K562 (cell line): ENCODE data around the gene SUFU. TPM values are rescaled to one million over a fixed set of nuclear protein-coding genes. Genes with fewer than 3 reads are reported as not detected.

Source experiments
- ATAC-seq: fragments of 200-7000 bp; cut with Tn5 transposase; 3 replicates; pipeline ENCODE4 v1.9.1; 2020; ENCODE audit warnings: moderate library complexity
- BruUV-seq: library from RNA; stranded (reverse); fragments of 400-500 nt; replicated peaks from 2 replicates; lab custom pipeline; 2021; lab: Mats Ljungman, UMichigan
- CTCF ChIA-PET: fragments of 300-600 bp; formaldehyde crosslinking; extraction: SDS; loops from one replicate; lab custom pipeline; 2021; ENCODE audit warnings: low intra/inter-chr PET ratio; lab: Yijun Ruan, JAX
- POLR2A ChIA-PET: fragments of 300-600, 350-650 bp; sonication (Branson Sonifier 250); formaldehyde crosslinking; extraction: SDS; loops from one replicate; lab custom pipeline; 2021; ENCODE audit warnings: antibody characterized with exemption, inconsistent platforms; lab: Yijun Ruan, JAX
- DNase-seq, 4 experiments: peaks; one replicate each; pipeline versions ENCODE4 v3.0.0 to v3.0.0-alpha.2; 2011 to 2018; ENCODE audit warnings: low spot score in 3 of 4, mixed read lengths in 3 of 4; ENCODE audit errors: extremely low read depth in 1 of 4
- FAIRE-seq: peaks from 2 replicates; lab custom pipeline; 2011; peaks lifted over from hg19 to GRCh38; lab: Jason Lieb, UNC
- H2AFZ ChIP-seq: 2 replicates; pipeline ENCODE4 v1.6.0; 2011; ENCODE audit warnings: low read depth, low read length, control low read depth, inconsistent platforms
- H3K27ac ChIP-seq: fragments of 200-600 bp; 3 replicates; pipeline ENCODE4 v1.8.0; 2011; ENCODE audit warnings: low read depth, mild to moderate bottlenecking, control low read depth, inconsistent platforms, low read length, moderate library complexity, mixed read lengths; ENCODE audit errors: extremely low read depth
- H3K27me3 ChIP-seq, 2 experiments: fragments of 300-600 bp in 1 of 2; 2 replicates in 1 of 2; 3 replicates in 1 of 2; pipeline versions ENCODE4 v1.6.0 to v1.8.0; 2011; ENCODE audit warnings: inconsistent platforms in 2 of 2, low read length in 2 of 2, mild to moderate bottlenecking in 1 of 2, mixed read lengths in 1 of 2, moderate library complexity in 1 of 2; ENCODE audit not compliant: control insufficient read depth in 2 of 2, insufficient read depth in 2 of 2
- H3K36me3 ChIP-seq: fragments of 300-600 bp; 3 replicates; pipeline ENCODE4 v1.8.0; 2011; ENCODE audit warnings: mild to moderate bottlenecking, low read length, inconsistent platforms; ENCODE audit not compliant: control insufficient read depth, insufficient read depth
- H3K4me1 ChIP-seq, 2 experiments: fragments of 200-600 bp in 1 of 2; replicated peaks in 1 of 2; 2 replicates in 1 of 2; 3 replicates in 1 of 2; pipeline versions ENCODE4 v1.5.1 to v1.8.0; 2011; ENCODE audit warnings: inconsistent platforms in 2 of 2, low read length in 2 of 2, mild to moderate bottlenecking in 1 of 2, mixed read lengths in 1 of 2, moderate library complexity in 1 of 2; ENCODE audit not compliant: control insufficient read depth in 2 of 2, insufficient read depth in 2 of 2
- H3K4me2 ChIP-seq: 2 replicates; pipeline ENCODE4 v1.6.1; 2011; ENCODE audit warnings: low read length, control low read depth, inconsistent platforms, mixed read lengths; ENCODE audit not compliant: insufficient read depth
- H3K4me3 ChIP-seq: fragments of 200-600 bp; sonication (generic), shearing (Covaris generic); 2 replicates; pipeline ENCODE4 v1.5.1; 2016; ENCODE audit warnings: control low read depth, inconsistent platforms
- H3K79me2 ChIP-seq: fragments of 200-600 bp; 3 replicates; pipeline ENCODE4 v1.8.0; 2011; ENCODE audit warnings: low read length, inconsistent platforms; ENCODE audit not compliant: control insufficient read depth, insufficient read depth
- H3K9ac ChIP-seq, 2 experiments: 2 replicates each; pipeline versions ENCODE4 v1.6.0 to v1.6.1; 2011; ENCODE audit warnings: low read depth in 2 of 2, low read length in 2 of 2, control low read depth in 1 of 2, inconsistent platforms in 1 of 2, mild to moderate bottlenecking in 1 of 2, mixed read lengths in 1 of 2; ENCODE audit not compliant: insufficient read depth in 1 of 2
- H3K9me1 ChIP-seq: one replicate; pipeline ENCODE4 v1.6.0; 2011; ENCODE audit warnings: inconsistent platforms, mild to moderate bottlenecking, low read length, moderate library complexity; ENCODE audit not compliant: control insufficient read depth, insufficient read depth
- H3K9me3 ChIP-seq: replicated peaks from 2 replicates; pipeline ENCODE4 v1.5.1; 2011; ENCODE audit warnings: low read depth, low read length, inconsistent platforms; ENCODE audit not compliant: control insufficient read depth, insufficient read depth
- H4K20me1 ChIP-seq: replicated peaks from 2 replicates; pipeline ENCODE4 v1.6.1; 2011; ENCODE audit warnings: low read length, inconsistent platforms, mixed read lengths; ENCODE audit not compliant: control insufficient read depth, insufficient read depth
- EGR1 ChIP-seq: fragments of 450-650 bp; conservative IDR thresholded peaks from 2 replicates; pipeline ENCODE4 v1.6.1; 2017; ENCODE audit warnings: mild to moderate bottlenecking
- KDM5B ChIP-seq: fragments of 200-600 bp; sonication (generic); IDR thresholded peaks from 2 replicates; pipeline ENCODE4 v1.6.1; 2012; ENCODE audit warnings: low read depth, mild to moderate bottlenecking, moderate library complexity, low read length, control low read depth, inconsistent platforms; ENCODE audit not compliant: insufficient replicate concordance
- PKNOX1 ChIP-seq: fragments of 450-650 bp; IDR thresholded peaks from 2 replicates; pipeline ENCODE4 v1.6.1; 2016
- POLR2G ChIP-seq: fragments of 200-400 bp; formaldehyde crosslinking; IDR thresholded peaks from 2 replicates; pipeline ENCODE4 v1.6.1; 2017; ENCODE audit warnings: low read depth, mild to moderate bottlenecking, antibody characterized with exemption, low read length, moderate library complexity
- RNF219 ChIP-seq: fragments of 250-450 bp; sonication (Bioruptor Pico); IDR thresholded peaks from 2 replicates; pipeline ENCODE4 v1.5.0; 2022; ENCODE audit warnings: mild to moderate bottlenecking
- ZFP91 ChIP-seq: sonication (generic); formaldehyde crosslinking; IDR thresholded peaks from 2 replicates; pipeline ENCODE4 v1.8.0; 2022; ENCODE audit warnings: mild to moderate bottlenecking, missing genetic modification reagents
- WGBS: fragments of 100-300 bp; shearing (Covaris generic); methylation state at CpG from one replicate; pipeline ENCODE4 v1.1.6; 2016; ENCODE audit warnings: low coverage, mixed read lengths; ENCODE audit not compliant: insufficient coverage; ENCODE audit errors: missing lambda C conversion rate; 5-methylcytosine and 5-hydroxymethylcytosine counted together
- in situ Hi-C: fragments of 300-500 bp; cut with MboI; formaldehyde crosslinking; loops from 4 replicates; pipeline ENCODE4 v1.15.0; 2018; ENCODE audit warnings: inconsistent platforms, mixed read lengths
- intact Hi-C: fragments of 100-400 bp; cut with micrococcal nuclease; formaldehyde crosslinking; loops from 2 replicates; pipeline ENCODE4 v1.14.2; 2022
- polyA plus RNA-seq, 8 experiments: library from polyadenylated mRNA; depleted of rRNA in 4 of 8; stranded (reverse) in 5 of 8; unstranded in 3 of 8; fragments of >200 nt; fragmentation: Nextera tagmentation in 2 of 8; fragmentation: Illumina TruSeq in 1 of 8; extraction: Ambion mirVana in 2 of 8; extraction: Trizol in 1 of 8; gene quantifications; 2 replicates each; pipeline versions ENCODE4 v1.2.1 to v1.2.3, GENCODE V29; 2011 to 2014; ENCODE audit warnings: inconsistent platforms in 1 of 8, missing spikeins in 1 of 8
- total RNA-seq, 7 experiments: library from RNA; depleted of rRNA in 6 of 7; stranded (reverse); fragments of >200 nt in 6 of 7; fragmentation: Illumina TruSeq in 2 of 7; extraction: Trizol in 2 of 7; gene quantifications; 2 replicates each; pipeline versions ENCODE4 v1.2.1 to v1.2.3, GENCODE V29; 2011 to 2021; ENCODE audit warnings: low replicate concordance in 1 of 7

Gene SUFU
- total and polyA plus RNA-seq, 9 of the 15 experiments (the other 6 are each of a cell fraction or from before 2014, with no cell fraction given): 0.59 to 6.3 (median 0.82) TPM

- BruUV-seq: no TSS peak
These were observed 28.2 kb upstream of the SUFU start for GRCh38 chr10:102475451-102476040.

More at GRCh38 chr10:102475451-102476040, 28.2 kb upstream of the SUFU start:
- intact Hi-C loops: loop anchor here (5.0 kb wide), 1 partner anchor 243 kb away; no protein-coding TSS in a partner anchor
- Histone ChIP-seq H3K4me1 (peaks cover 4 to 9% of the 10 kb centered on the region in 2 experiments; a peak in 4 of 5 replicates), H3K36me3 (peaks cover 19% of the 10 kb centered on the region; the same call in 2 of the 3 replicates), H3K79me2 (no peaks in the 10 kb centered on the region), H3K9ac (0 out of 4 replicates have a peak overlapping the region, but pooled peaks of 1 of the 2 experiments have one; percentile 32), H3K27ac (no peak overlapping the region), H4K20me1 (no peaks in the 10 kb centered on the region), H3K4me3 (no peak overlapping the region), H2AFZ (no peak overlapping the region), H3K9me1 (no peaks in the 10 kb centered on the region)
- ATAC-seq (no peak), FAIRE-seq (no peak)
- CTCF ChIA-PET: no interaction called here
- in situ Hi-C loops: no loop called here
- POLR2A ChIA-PET: interaction anchor here (2.1 kb wide), 1 partner anchor 13 kb away, joined by 7 read pairs; no protein-coding TSS in a partner anchor
- TF ChIP-seq KDM5B (no peak), POLR2G (peak; percentile 66), ZFP91 (CRISPR knock-in tag) (no peak), RNF219 (no peak), PKNOX1 (no peak), EGR1 (no peak)
- TF ChIP-seq, all 486 proteins: peak for 1
- no peak for DNase-seq
- WGBS: 94% methylated on average over 9 of the region's 9 CpGs
- no peak overlapping the region for H3K4me2 ChIP-seq
- H3K27me3 ChIP-seq: no peaks in the 10 kb centered on the region
- H3K9me3 ChIP-seq: no peaks in the 10 kb centered on the region
